ENCODE results near the gene TCERG1L.
"Not testable (repeated sequence)": the region's sequence is repeated elsewhere in the genome, so short reads cannot be mapped to it uniquely, and the experiment has no call there.

DNA sequence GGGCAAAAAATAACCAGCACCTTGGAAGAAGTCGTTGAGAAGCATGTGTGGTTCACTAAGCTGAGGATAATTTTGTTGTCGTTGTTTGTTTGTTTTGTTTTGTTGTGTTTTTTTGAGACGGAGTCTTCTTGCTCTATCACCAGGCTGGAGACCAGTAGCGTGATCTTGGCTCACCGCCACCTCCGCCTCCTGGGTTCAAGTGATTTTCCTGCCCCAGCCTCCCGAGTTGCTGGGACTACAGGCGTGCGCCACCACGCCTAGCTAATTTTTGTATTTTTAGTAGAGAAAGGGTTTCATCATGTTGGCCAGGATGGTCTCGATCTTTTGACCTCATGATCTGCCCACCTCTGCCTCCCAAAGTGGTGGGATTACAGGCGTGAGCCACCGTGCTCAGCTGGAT lies 76.9 kb downstream of the TCERG1L start:
- not testable (repeated sequence) for TF ChIP-seq TAF1 (IDR thresholded peaks at IDR 0.05; ENCODE audit: borderline replicate concordance, low read depth, low read length); POLR2AphosphoS5 (IDR thresholded peaks at IDR 0.05; ENCODE audit: low read depth, low read length); POLR2A (IDR thresholded peaks at IDR 0.05; ENCODE audit: low read depth, low read length)
